Astrocyte (in vitro differentiated cells and primary cell): Measurements from ENCODE around the gene HAND1. TPM values are rescaled to one million over a fixed set of nuclear protein-coding genes. Genes with fewer than 3 reads are reported as not detected.

Experiments used
- DNase-seq: peaks from one replicate; pipeline ENCODE4 v3.0.0-alpha.2; 2010; ENCODE audit warnings: low read depth
- FAIRE-seq: peaks from 2 replicates; lab custom pipeline; 2011; peaks lifted over from hg19 to GRCh38; lab: Jason Lieb, UNC
- H2AFZ ChIP-seq: 2 replicates; pipeline ENCODE4 v1.6.0; 2012; ENCODE audit warnings: low read depth, low read length, inconsistent platforms
- H3K27ac ChIP-seq: 2 replicates; pipeline ENCODE4 v1.5.1; 2011; ENCODE audit warnings: low read depth, low read length, inconsistent platforms
- H3K27me3 ChIP-seq: 2 replicates; pipeline ENCODE4 v1.6.0; 2011; ENCODE audit warnings: low read length, inconsistent platforms; ENCODE audit not compliant: insufficient read depth
- H3K36me3 ChIP-seq: 2 replicates; pipeline ENCODE4 v1.5.1; 2011; ENCODE audit warnings: low read length, inconsistent platforms; ENCODE audit not compliant: insufficient read depth
- H3K4me1 ChIP-seq: 2 replicates; pipeline ENCODE4 v1.5.1; 2011; ENCODE audit warnings: low read length, inconsistent platforms; ENCODE audit not compliant: insufficient read depth
- H3K4me2 ChIP-seq: 2 replicates; pipeline ENCODE4 v1.6.0; 2012; ENCODE audit warnings: low read length, inconsistent platforms
- H3K4me3 ChIP-seq: 2 replicates; pipeline ENCODE4 v1.5.1; 2011; ENCODE audit warnings: low read depth, mild to moderate bottlenecking, low read length, inconsistent platforms; ENCODE audit not compliant: insufficient read depth
- H3K79me2 ChIP-seq: 2 replicates; pipeline ENCODE4 v1.6.0; 2012; ENCODE audit warnings: mild to moderate bottlenecking, low read length, inconsistent platforms; ENCODE audit not compliant: insufficient read depth
- H3K9ac ChIP-seq: 2 replicates; pipeline ENCODE4 v1.6.0; 2012; ENCODE audit warnings: mild to moderate bottlenecking, low read length, inconsistent platforms
- H3K9me3 ChIP-seq: 2 replicates; pipeline ENCODE4 v1.5.1; 2012; ENCODE audit warnings: low read depth, mild to moderate bottlenecking, low read length, inconsistent platforms; ENCODE audit not compliant: insufficient read depth
- H4K20me1 ChIP-seq: 2 replicates; pipeline ENCODE4 v1.6.0; 2012; ENCODE audit warnings: low read length, inconsistent platforms; ENCODE audit not compliant: insufficient read depth
- H3K27ac Mint-ChIP-seq: one replicate; pipeline ENCODE4 v1.8.0; 2021; ENCODE audit warnings: mild to moderate bottlenecking, mixed read lengths; ENCODE audit not compliant: unreplicated experiment
- H3K27me3 Mint-ChIP-seq: one replicate; pipeline ENCODE4 v1.8.0; 2021; ENCODE audit warnings: low read depth, mixed read lengths; ENCODE audit not compliant: unreplicated experiment
- H3K36me3 Mint-ChIP-seq: one replicate; pipeline ENCODE4 v1.8.0; 2021; ENCODE audit warnings: low read depth, mixed read lengths; ENCODE audit not compliant: unreplicated experiment
- H3K4me1 Mint-ChIP-seq: one replicate; pipeline ENCODE4 v1.8.0; 2021; ENCODE audit warnings: low read depth, mixed read lengths; ENCODE audit not compliant: unreplicated experiment
- H3K4me3 Mint-ChIP-seq: one replicate; pipeline ENCODE4 v1.8.0; 2021; ENCODE audit warnings: mild to moderate bottlenecking, moderate library complexity, mixed read lengths; ENCODE audit not compliant: unreplicated experiment
- H3K9me3 Mint-ChIP-seq: one replicate; pipeline ENCODE4 v1.8.0; 2021; ENCODE audit warnings: mild to moderate bottlenecking, mixed read lengths; ENCODE audit not compliant: unreplicated experiment
- CTCF ChIP-seq: IDR thresholded peaks from 2 replicates; pipeline ENCODE4 v1.5.1; 2011; ENCODE audit warnings: low read depth, mild to moderate bottlenecking, inconsistent platforms, low read length, moderate library complexity; ENCODE audit not compliant: insufficient read depth
- EZH2 ChIP-seq: IDR thresholded peaks from 2 replicates; pipeline ENCODE4 v1.6.1; 2012; ENCODE audit warnings: mild to moderate bottlenecking, low read length, inconsistent platforms; ENCODE audit not compliant: insufficient read depth
- total RNA-seq: library from RNA; stranded (reverse); gene quantifications from 2 replicates; pipeline ENCODE4 v1.2.1, GENCODE V29; 2021

The HAND1 gene
- total RNA-seq, 1 donor from 2014 or later = not detected

GRCh38 chr5:154509784-154510555 is 31.9 kb upstream of the HAND1 start:
- DNase-seq = no peak
- Histone ChIP-seq H3K27me3 (peaks cover 46% of the 10 kb centered on the region), H2AFZ (no peak overlapping the region), H3K9ac (no peak overlapping the region), H3K9me3 (no peaks in the 10 kb centered on the region), H3K79me2 (no peaks in the 10 kb centered on the region), H3K4me2 (no peak overlapping the region), H3K36me3 (no peaks in the 10 kb centered on the region), H4K20me1 (no peaks in the 10 kb centered on the region), H3K4me1 (no peaks in the 10 kb centered on the region), H3K4me3 (no peak overlapping the region), H3K27ac (no peak overlapping the region)
- Mint-ChIP-seq H3K4me3 (no peak overlapping the region), H3K36me3 (no peaks in the 10 kb centered on the region), H3K9me3 (peaks cover 4% of the 10 kb centered on the region), H3K4me1 (no peaks in the 10 kb centered on the region), H3K27me3 (peaks cover 48% of the 10 kb centered on the region), H3K27ac (no peak overlapping the region)
- TF ChIP-seq EZH2 = no peak
- TF ChIP-seq CTCF = no peak
- no peak for FAIRE-seq

GRCh38 chr5:154508114-154508513 is 30.1 kb upstream of the HAND1 start:
- DNase-seq (no peak), FAIRE-seq (no peak)
- no peaks in the 10 kb centered on the region for H3K79me2 ChIP-seq
- no peaks in the 10 kb centered on the region for H3K4me1 ChIP-seq
- Mint-ChIP-seq H3K36me3 (no peaks in the 10 kb centered on the region), H3K27me3 (peaks cover 36% of the 10 kb centered on the region), H3K4me1 (no peaks in the 10 kb centered on the region), H3K9me3 (no peaks in the 10 kb centered on the region), H3K4me3 (no peak overlapping the region), H3K27ac (no peak overlapping the region)
- no peak overlapping the region for H3K27ac ChIP-seq
- peaks cover 31% of the 10 kb centered on the region for H3K27me3 ChIP-seq
- no peaks in the 10 kb centered on the region for H3K9me3 ChIP-seq
- TF ChIP-seq CTCF (no peak), EZH2 (no peak)
- H3K9ac ChIP-seq = no peak overlapping the region
- H4K20me1 ChIP-seq = no peaks in the 10 kb centered on the region
- no peak overlapping the region for H2AFZ ChIP-seq
- H3K4me2 ChIP-seq = no peak overlapping the region
- H3K36me3 ChIP-seq = no peaks in the 10 kb centered on the region
- no peak overlapping the region for H3K4me3 ChIP-seq

- H3K4me1 Mint-ChIP-seq = no peaks in the 10 kb centered on the region
- Histone ChIP-seq H3K4me1 (no peaks in the 10 kb centered on the region), H3K27ac (no peak overlapping the region), H3K9ac (no peak overlapping the region), H3K36me3 (no peaks in the 10 kb centered on the region), H2AFZ (no peak overlapping the region), H3K4me3 (no peak overlapping the region), H4K20me1 (no peaks in the 10 kb centered on the region), H3K79me2 (no peaks in the 10 kb centered on the region), H3K9me3 (no peaks in the 10 kb centered on the region), H3K4me2 (no peak overlapping the region), H3K27me3 (peaks cover 34% of the 10 kb centered on the region)
- no peaks in the 10 kb centered on the region for H3K9me3 Mint-ChIP-seq
- DNase-seq (no peak), FAIRE-seq (no peak)
- H3K27me3 Mint-ChIP-seq = peaks cover 43% of the 10 kb centered on the region
- TF ChIP-seq CTCF (no peak), EZH2 (no peak)
- no peak overlapping the region for H3K4me3 Mint-ChIP-seq
- H3K27ac Mint-ChIP-seq = no peak overlapping the region
- H3K36me3 Mint-ChIP-seq = no peaks in the 10 kb centered on the region
Observed at GRCh38 chr5:154506716-154507080, 28.7 kb upstream of the HAND1 start.
